GM19239 (cell line): ENCODE data around the gene RAB9B.

Experiments
- DNase-seq: peaks from one replicate; pipeline ENCODE4 v3.0.0; 2011; ENCODE audit warnings: low spot score; ENCODE audit not compliant: insufficient read length
- FAIRE-seq: peaks from 2 replicates; lab custom pipeline; 2011; peaks lifted over from hg19 to GRCh38; lab: Jason Lieb, UNC

RAB9B gene

DNA sequence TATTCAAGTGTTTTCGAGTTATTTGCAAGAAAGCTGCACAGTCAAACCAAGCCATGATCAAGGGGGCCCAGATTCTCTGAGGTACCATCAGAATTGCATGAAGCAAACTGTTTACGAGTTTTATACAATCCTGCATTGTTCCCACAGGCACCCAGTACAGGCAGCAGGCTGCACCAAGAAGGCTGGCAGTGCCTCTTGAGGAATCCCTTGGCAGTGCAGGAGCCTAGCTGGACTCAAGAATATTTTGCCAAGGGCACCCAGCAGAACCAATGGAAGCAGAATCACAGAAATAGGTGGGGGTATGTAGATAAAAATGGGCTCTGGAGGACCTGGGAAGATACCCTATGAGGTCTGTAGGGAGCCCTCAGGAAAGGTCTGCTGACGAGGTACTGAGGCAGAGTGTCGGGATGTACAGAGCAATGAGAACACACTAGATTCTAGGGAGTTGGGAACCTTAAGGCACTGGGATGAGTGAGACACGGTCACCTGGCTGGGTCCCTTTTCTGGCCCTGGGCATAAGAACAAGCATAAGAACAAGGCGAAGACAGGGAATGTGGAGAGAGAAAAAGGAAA lies 57.9 kb downstream of the RAB9B start:
- no peak for FAIRE-seq

DNA sequence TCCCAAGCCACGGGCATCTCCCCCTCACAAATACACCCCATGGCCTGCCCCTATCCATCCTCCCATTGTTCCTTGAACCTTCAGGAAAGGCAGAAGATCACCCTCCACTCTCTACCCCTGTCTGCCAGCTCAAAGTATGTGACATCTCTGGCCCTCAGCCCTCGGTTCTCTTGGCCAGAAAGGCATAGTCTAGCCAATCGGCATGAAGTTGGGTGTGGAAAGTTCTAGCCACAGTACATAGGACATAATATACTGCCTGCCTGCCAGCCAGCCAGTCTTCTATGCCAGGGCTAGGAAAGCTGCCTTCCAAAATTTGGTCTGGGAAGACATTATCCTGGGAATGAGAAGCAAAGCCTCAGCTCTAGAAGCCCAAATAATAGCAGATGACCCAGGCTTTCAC lies 58.6 kb downstream of the RAB9B start:
- no peak for DNase-seq
- FAIRE-seq = no peak

More for the DNA sequence above, 57.9 kb downstream of the RAB9B start:
- no peak for DNase-seq
